Common myeloid progenitor, CD34-positive (primary cell): ENCODE measurements around the gene TMEM229B.
"Not testable (repeated sequence)": the region's sequence is repeated elsewhere in the genome, so short reads cannot be mapped to it uniquely, and the experiment has no call there.

Source experiments
- CTCF ChIA-PET: fragments of 350-600 bp; sonication (Branson Sonifier 250); formaldehyde crosslinking; loops from one replicate; lab custom pipeline; 2021; ENCODE audit warnings: antibody characterized with exemption; lab: Charles Lee
- POLR2A ChIA-PET: fragments of 350-600 bp; sonication (Branson Sonifier 250); formaldehyde crosslinking; loops from one replicate; lab custom pipeline; 2021; ENCODE audit warnings: antibody characterized with exemption; lab: Charles Lee
- DNase-seq, 3 donors: peaks; one replicate each; pipeline versions ENCODE4 v3.0.0 to v3.0.0-alpha.2; 2013
- H3K27ac ChIP-seq, 2 experiments: 1 replicate in 1 of 2; 2 replicates in 1 of 2; pipeline ENCODE4 v1.7.0; 2013; ENCODE audit warnings: inconsistent platforms in 2 of 2, low read length in 2 of 2, mild to moderate bottlenecking in 2 of 2, low read depth in 1 of 2, moderate library complexity in 1 of 2; ENCODE audit not compliant: severe bottlenecking in 2 of 2, insufficient read depth in 1 of 2, poor library complexity in 1 of 2
- H3K27me3 ChIP-seq, 5 experiments: replicated peaks in 2 of 5; 1 replicate in 3 of 5; 2 replicates in 2 of 5; pipeline versions ENCODE4 v1.6.1 to v1.7.0; 2013; ENCODE audit warnings: low read length in 4 of 5, mild to moderate bottlenecking in 2 of 5, moderate library complexity in 2 of 5, inconsistent platforms in 1 of 5; ENCODE audit not compliant: insufficient read depth in 5 of 5, control insufficient read depth in 4 of 5
- H3K36me3 ChIP-seq, 4 experiments: 1 replicate in 2 of 4; 2 replicates in 2 of 4; pipeline versions ENCODE4 v1.6.1 to v1.7.0; 2013; ENCODE audit warnings: low read length in 3 of 4, control low read depth in 1 of 4, mild to moderate bottlenecking in 1 of 4; ENCODE audit not compliant: control insufficient read depth in 4 of 4, insufficient read depth in 4 of 4
- H3K4me1 ChIP-seq, 4 experiments: 1 replicate in 3 of 4; 2 replicates in 1 of 4; pipeline versions ENCODE4 v1.6.1 to v1.7.1; 2013; ENCODE audit warnings: low read length in 3 of 4, mild to moderate bottlenecking in 3 of 4, control low read depth in 1 of 4, inconsistent platforms in 1 of 4, moderate library complexity in 1 of 4; ENCODE audit not compliant: control insufficient read depth in 4 of 4, insufficient read depth in 4 of 4; ENCODE audit errors: control extremely low read depth in 1 of 4
- H3K4me3 ChIP-seq, 7 experiments: 1 replicate in 4 of 7; 2 replicates in 3 of 7; pipeline versions ENCODE4 v1.5.1 to v1.7.0; 2013; ENCODE audit warnings: mild to moderate bottlenecking in 7 of 7, low read length in 6 of 7, moderate library complexity in 6 of 7, inconsistent platforms in 2 of 7, low read depth in 2 of 7, control low read depth in 1 of 7; ENCODE audit not compliant: insufficient read depth in 4 of 7, control insufficient read depth in 1 of 7; ENCODE audit errors: extremely low read depth in 1 of 7
- H3K9me3 ChIP-seq, 5 experiments: 1 replicate in 4 of 5; 2 replicates in 1 of 5; pipeline versions ENCODE4 v1.6.1 to v1.7.1; 2013; ENCODE audit warnings: low read length in 4 of 5, mild to moderate bottlenecking in 2 of 5, inconsistent platforms in 1 of 5, low read depth in 1 of 5, moderate library complexity in 1 of 5; ENCODE audit not compliant: control insufficient read depth in 4 of 5, insufficient read depth in 2 of 5; ENCODE audit errors: control extremely low read depth in 1 of 5
- WGBS: methylation state at CpG from one replicate; pipeline ENCODE4 v1.1.5; 2013; ENCODE audit not compliant: insufficient coverage; 5-methylcytosine and 5-hydroxymethylcytosine counted together

TMEM229B gene

GRCh38 chr14:67451667-67452066 is 36.9 kb downstream of the TMEM229B start:
- H3K9me3 ChIP-seq, H3K4me3 ChIP-seq, POLR2A ChIA-PET, H3K27me3 ChIP-seq, H3K4me1 ChIP-seq, DNase-seq, H3K27ac ChIP-seq, H3K36me3 ChIP-seq: not testable (repeated sequence)
- CTCF ChIA-PET = interaction anchor here (1.8 to 2.0 kb wide), 2 partner anchors 12 to 17 kb away, joined by 4 to 6 read pairs; no protein-coding TSS in a partner anchor
- 100% methylated on average over 3 of the region's 6 CpGs for WGBS

DNA sequence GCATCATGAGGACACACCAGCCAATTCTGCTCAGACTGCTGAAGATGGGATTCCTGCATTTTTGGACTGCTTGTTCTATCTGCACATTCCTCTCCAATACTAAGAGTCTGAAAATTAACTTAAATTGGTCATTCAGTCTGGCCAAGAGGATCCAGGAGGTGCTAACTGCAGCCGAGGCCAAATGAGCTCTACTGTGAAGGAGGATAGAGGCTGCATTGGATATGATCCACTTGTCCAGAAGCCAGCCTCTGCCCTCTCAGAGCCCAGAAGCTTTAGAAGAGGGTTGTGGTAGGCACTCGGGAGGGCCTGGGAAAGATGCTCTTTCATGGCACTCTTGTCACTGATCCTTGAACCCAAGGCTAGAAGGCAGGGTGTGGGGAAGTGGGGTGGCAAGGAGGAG is 39.4 kb downstream of the TMEM229B start:
- Histone ChIP-seq H3K36me3 (no peaks in the 10 kb centered on the region), H3K27ac (no peak overlapping the region), H3K27me3 (peaks cover 0 to 7% (median 2%) of the 10 kb centered on the region in 5 experiments), H3K4me1 (no peaks in the 10 kb centered on the region), H3K4me3 (no peak overlapping the region), H3K9me3 (no peaks in the 10 kb centered on the region)
- ChIA-PET CTCF (interaction anchor here (0.8 kb wide), 1 partner anchor 22 kb away, joined by 3 read pairs; no protein-coding TSS in a partner anchor), POLR2A (no interaction called here)
- WGBS = 100% methylated on average over 2 of the region's 2 CpGs
- DNase-seq = no peak

DNA sequence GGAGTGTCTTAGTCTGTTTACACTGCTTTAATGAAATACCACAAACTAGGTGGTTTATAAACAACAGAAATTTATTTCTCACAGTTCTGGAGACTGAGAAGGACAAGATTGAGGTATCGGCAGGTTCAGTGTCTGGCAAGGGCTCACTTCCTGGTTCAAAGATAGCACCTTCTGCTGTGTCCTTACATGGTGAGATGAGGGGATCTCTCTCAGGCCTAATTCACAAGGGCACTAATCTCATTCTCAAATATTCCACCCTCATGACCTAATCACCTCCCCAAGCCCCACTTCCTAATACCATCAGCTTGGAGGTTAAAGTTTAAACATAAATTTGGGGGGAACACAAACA is 41.5 kb downstream of the TMEM229B start:
- Histone ChIP-seq H3K4me1 (no peaks in the 10 kb centered on the region), H3K9me3 (no peaks in the 10 kb centered on the region), H3K27me3 (peaks cover 0 to 7% (median 3%) of the 10 kb centered on the region in 5 experiments), H3K36me3 (no peaks in the 10 kb centered on the region), H3K4me3 (no peak overlapping the region), H3K27ac (no peak overlapping the region)
- no peak for DNase-seq
- ChIA-PET CTCF (interaction anchor here (1.4 to 1.8 kb wide), 2 partner anchors 14 to 44 kb away, joined by 3 to 5 read pairs; no protein-coding TSS in a partner anchor), POLR2A (no interaction called here)
- WGBS = no CpG with 5 or more reads among the region's 1 CpG

DNA sequence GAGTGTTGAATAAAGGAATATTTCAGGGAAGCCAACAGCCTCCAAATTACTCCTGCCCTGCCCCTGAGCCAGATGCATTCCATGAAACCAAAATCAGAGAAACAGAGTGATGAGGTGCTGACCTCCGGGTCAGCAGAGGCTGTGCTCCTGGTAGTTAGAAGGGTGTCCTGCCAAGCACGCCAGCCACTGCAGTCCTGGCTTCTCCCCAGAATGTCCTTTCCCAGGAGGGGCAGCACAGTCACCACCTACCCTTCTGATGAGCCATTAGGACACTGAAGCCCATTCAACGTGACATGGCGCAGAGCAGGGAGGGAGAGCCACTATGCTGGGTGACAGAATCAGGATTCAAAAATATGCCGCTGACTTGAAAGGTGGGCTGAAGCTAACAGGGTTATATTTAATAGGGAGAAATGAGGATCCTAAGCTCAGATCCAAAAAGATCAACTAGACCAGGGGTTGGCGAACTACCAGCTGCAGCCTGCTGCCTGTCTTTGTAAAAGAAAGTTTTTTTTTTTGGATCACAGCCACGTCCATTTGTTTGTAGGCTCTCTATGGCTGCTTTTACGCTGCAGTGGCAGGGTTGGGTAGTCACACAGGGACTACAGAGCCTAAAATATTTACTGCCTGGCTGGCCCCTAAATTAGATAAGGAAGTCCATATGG is 42.0 kb downstream of the TMEM229B start:
- POLR2A ChIA-PET = no interaction called here
- DNase-seq = no peak
- Histone ChIP-seq H3K27ac (no peak overlapping the region), H3K4me1 (no peaks in the 10 kb centered on the region), H3K27me3 (peaks cover 0 to 7% (median 3%) of the 10 kb centered on the region in 5 experiments), H3K9me3 (no peaks in the 10 kb centered on the region), H3K4me3 (no peak overlapping the region), H3K36me3 (no peaks in the 10 kb centered on the region)
- 96% methylated on average over 7 of the region's 8 CpGs for WGBS
- CTCF ChIA-PET = interaction anchor here (0.8 to 1.8 kb wide), 3 partner anchors 14 to 79 kb away, joined by 3 to 5 read pairs (median 3); no protein-coding TSS in a partner anchor

GRCh38 chr14:67444395-67444794 is 44.1 kb downstream of the TMEM229B start:
- peaks cover 0 to 6% (median 3%) of the 10 kb centered on the region in 5 experiments for H3K27me3 ChIP-seq
- H3K36me3 ChIP-seq = no peaks in the 10 kb centered on the region
- CTCF ChIA-PET = interaction anchor here (1.3 to 1.6 kb wide), 3 partner anchors 13 to 22 kb away, joined by 3 to 4 read pairs (median 3); no protein-coding TSS in a partner anchor
- H3K9me3 ChIP-seq = no peaks in the 10 kb centered on the region
- no peak overlapping the region for H3K27ac ChIP-seq
- 100% methylated on average over 3 of the region's 3 CpGs for whole genome bisulfite sequencing
- no peaks in the 10 kb centered on the region for H3K4me1 ChIP-seq
- H3K4me3 ChIP-seq = no peak overlapping the region
- POLR2A ChIA-PET = no interaction called here
- DNase-seq = no peak

DNA sequence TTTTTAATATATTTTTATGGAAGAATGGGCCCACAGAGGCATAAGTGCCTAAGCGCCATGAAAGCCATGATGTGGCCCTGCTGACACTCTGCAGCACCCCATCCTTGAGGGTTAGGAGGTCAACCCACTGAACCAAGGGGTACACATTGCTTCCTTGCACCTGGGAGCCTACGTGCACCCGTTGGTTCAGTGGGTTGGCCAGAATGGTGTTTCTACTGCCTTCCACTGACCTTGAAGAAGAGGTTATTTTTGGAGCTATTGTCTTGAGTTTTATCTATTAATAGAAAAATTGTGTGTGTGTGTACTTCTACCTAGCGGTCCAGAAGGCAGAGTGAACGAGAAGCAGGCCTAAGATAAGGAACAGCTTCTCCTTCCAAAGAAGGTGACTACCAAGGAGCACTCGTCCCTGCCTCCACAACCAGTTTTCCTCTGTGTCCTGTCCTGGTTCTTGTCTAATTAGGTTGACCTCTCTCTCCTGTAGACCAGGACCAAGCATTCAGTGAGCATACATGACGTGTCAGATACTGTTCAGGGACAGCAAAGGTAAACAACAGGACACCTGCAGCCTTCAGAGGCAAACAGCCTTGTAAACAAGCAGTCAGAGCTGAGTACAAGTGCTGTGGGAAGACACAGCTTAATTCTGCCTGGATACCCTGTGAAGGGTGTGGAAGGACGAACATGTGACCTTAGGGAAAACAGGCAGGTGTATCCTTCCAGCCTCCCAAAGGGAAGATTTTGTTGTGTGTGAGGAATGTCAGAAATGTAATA is 46.2 kb downstream of the TMEM229B start:
- DNase-seq = no peak
- Histone ChIP-seq H3K27me3 (peaks cover 0 to 8% (median 3%) of the 10 kb centered on the region in 5 experiments), H3K27ac (no peak overlapping the region), H3K4me1 (no peaks in the 10 kb centered on the region), H3K9me3 (no peaks in the 10 kb centered on the region), H3K4me3 (no peak overlapping the region), H3K36me3 (no peaks in the 10 kb centered on the region)
- POLR2A ChIA-PET = no interaction called here
- CTCF ChIA-PET = interaction anchor here (0.9 to 1.2 kb wide), 3 partner anchors 15 to 115 kb away, joined by 3 read pairs; no protein-coding TSS in a partner anchor
- WGBS = 96% methylated on average over 8 of the region's 8 CpGs

DNA sequence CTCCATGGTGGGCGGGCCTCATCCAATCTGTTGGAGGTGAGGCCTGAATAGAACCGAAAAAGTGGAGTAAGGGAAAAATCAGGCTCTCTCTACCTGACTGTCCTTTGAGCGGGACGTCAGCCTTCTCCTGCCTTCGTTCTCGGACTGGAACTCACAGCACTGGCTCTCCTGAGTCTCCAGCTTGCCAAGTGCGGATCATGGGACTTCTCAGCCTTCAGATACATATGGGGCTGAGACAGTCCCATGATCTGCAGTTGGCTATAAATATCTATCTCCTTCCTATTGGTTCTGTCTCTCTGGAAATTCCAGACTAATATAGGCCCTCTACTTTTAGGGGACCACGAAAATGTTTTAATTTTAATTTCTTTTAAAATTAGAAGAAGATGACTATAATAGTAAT is 46.8 kb downstream of the TMEM229B start:
- Histone ChIP-seq H3K4me1 (no peaks in the 10 kb centered on the region), H3K27ac (no peak overlapping the region), H3K9me3 (no peaks in the 10 kb centered on the region), H3K27me3 (peaks cover 0 to 11% (median 3%) of the 10 kb centered on the region in 5 experiments), H3K36me3 (no peaks in the 10 kb centered on the region), H3K4me3 (no peak overlapping the region)
- no peak for DNase-seq
- CTCF ChIA-PET = interaction anchor here (0.9 to 1.2 kb wide), 2 partner anchors 14 to 115 kb away, joined by 3 read pairs; no protein-coding TSS in a partner anchor
- WGBS = over 99% methylated on average over 7 of the region's 8 CpGs
- POLR2A ChIA-PET = no interaction called here
